Activated T-helper 2 cell treated with anti-CD3 and anti-CD28 coated beads, Interferon-gamma antibody, Interleukin-2, Interleukin-4, amounts not matched to agents 10 μg/mL and 5 μg/mL and 100 μg/mL, durations not matched to agents 14 hours and 24 hours and 36 hours (primary cell): ENCODE data around the gene ANO1. TPM values are rescaled to one million over a fixed set of nuclear protein-coding genes. Genes with fewer than 3 reads are reported as not detected.

Experiments used
- DNase-seq: peaks from one replicate; pipeline ENCODE4 v3.0.0; 2021; ENCODE audit warnings: low spot score
- H3K27ac Mint-ChIP-seq: one replicate; pipeline ENCODE4 v1.8.0; 2021; ENCODE audit warnings: mixed read lengths
- H3K27me3 Mint-ChIP-seq: one replicate; pipeline ENCODE4 v1.8.0; 2021; ENCODE audit warnings: low read depth, mixed read lengths
- H3K36me3 Mint-ChIP-seq: one replicate; pipeline ENCODE4 v1.8.0; 2021; ENCODE audit warnings: low read depth, mixed read lengths
- H3K4me1 Mint-ChIP-seq: one replicate; pipeline ENCODE4 v1.8.0; 2021; ENCODE audit warnings: low read depth, mixed read lengths
- H3K4me3 Mint-ChIP-seq: one replicate; pipeline ENCODE4 v1.8.0; 2021; ENCODE audit warnings: low read depth, mild to moderate bottlenecking, moderate library complexity, mixed read lengths
- H3K9me3 Mint-ChIP-seq: one replicate; pipeline ENCODE4 v1.8.0; 2021; ENCODE audit warnings: mixed read lengths
- intact Hi-C: fragments of 100-400 bp; cut with micrococcal nuclease; formaldehyde crosslinking; loops from one replicate; pipeline ENCODE4 v1.15.1; 2023
- total RNA-seq: library from RNA; stranded (reverse); gene quantifications from 2 replicates; pipeline ENCODE4 v1.2.3, GENCODE V29; 2022

Gene ANO1
- total RNA-seq, 1 donor from 2014 or later = not detected

- no peaks in the 10 kb centered on the region for H3K4me1 Mint-ChIP-seq
- H3K27me3 Mint-ChIP-seq = peaks cover 6% of the 10 kb centered on the region
- H3K36me3 Mint-ChIP-seq = no peaks in the 10 kb centered on the region
- H3K27ac Mint-ChIP-seq = no peak overlapping the region
- DNase-seq = no peak
- intact Hi-C loops = no loop called here
- H3K4me3 Mint-ChIP-seq = no peak overlapping the region
- H3K9me3 Mint-ChIP-seq = peaks cover 10% of the 10 kb centered on the region
Observed at GRCh38 chr11:70060611-70061293, 17.4 kb upstream of the ANO1 start.

- Mint-ChIP-seq H3K36me3 (no peaks in the 10 kb centered on the region), H3K9me3 (peaks cover 10% of the 10 kb centered on the region), H3K27me3 (peaks cover 6% of the 10 kb centered on the region), H3K27ac (no peak overlapping the region), H3K4me1 (no peaks in the 10 kb centered on the region), H3K4me3 (no peak overlapping the region)
- intact Hi-C loops = no loop called here
- no peak for DNase-seq
Observed at GRCh38 chr11:70061734-70062133, 16.4 kb upstream of the ANO1 start.

- H3K27me3 Mint-ChIP-seq = peaks cover 3% of the 10 kb centered on the region
- H3K4me3 Mint-ChIP-seq = no peak overlapping the region
- H3K27ac Mint-ChIP-seq = no peak overlapping the region
- H3K36me3 Mint-ChIP-seq = no peaks in the 10 kb centered on the region
- no peaks in the 10 kb centered on the region for H3K4me1 Mint-ChIP-seq
- intact Hi-C loops = no loop called here
- no peaks in the 10 kb centered on the region for H3K9me3 Mint-ChIP-seq
- DNase-seq = no peak
Observed at GRCh38 chr11:70063121-70063520, 15.0 kb upstream of the ANO1 start.

- intact Hi-C loops = no loop called here
- H3K36me3 Mint-ChIP-seq = no peaks in the 10 kb centered on the region
- no peak for DNase-seq
- H3K9me3 Mint-ChIP-seq = no peaks in the 10 kb centered on the region
- H3K27ac Mint-ChIP-seq = no peak overlapping the region
- H3K4me1 Mint-ChIP-seq = no peaks in the 10 kb centered on the region
- peaks cover 7% of the 10 kb centered on the region for H3K27me3 Mint-ChIP-seq
- H3K4me3 Mint-ChIP-seq = no peak overlapping the region
Observed at GRCh38 chr11:70063555-70063954, 14.6 kb upstream of the ANO1 start.

GRCh38 chr11:70064008-70064725 lies 13.9 kb upstream of the ANO1 start:
- no peaks in the 10 kb centered on the region for H3K9me3 Mint-ChIP-seq
- no peaks in the 10 kb centered on the region for H3K4me1 Mint-ChIP-seq
- peaks cover 9% of the 10 kb centered on the region for H3K27me3 Mint-ChIP-seq
- H3K36me3 Mint-ChIP-seq = no peaks in the 10 kb centered on the region
- intact Hi-C loops = no loop called here
- H3K4me3 Mint-ChIP-seq = no peak overlapping the region
- no peak for DNase-seq
- H3K27ac Mint-ChIP-seq = no peak overlapping the region

- peaks cover 14% of the 10 kb centered on the region for H3K27me3 Mint-ChIP-seq
- no peaks in the 10 kb centered on the region for H3K9me3 Mint-ChIP-seq
- H3K4me3 Mint-ChIP-seq = no peak overlapping the region
- H3K27ac Mint-ChIP-seq = no peak overlapping the region
- DNase-seq = no peak
- intact Hi-C loops = no loop called here
- H3K36me3 Mint-ChIP-seq = no peaks in the 10 kb centered on the region
- no peaks in the 10 kb centered on the region for H3K4me1 Mint-ChIP-seq
Observed at GRCh38 chr11:70064726-70065317, 13.3 kb upstream of the ANO1 start.

GRCh38 chr11:70065318-70066135 lies 12.6 kb upstream of the ANO1 start:
- no peak overlapping the region for H3K4me3 Mint-ChIP-seq
- peaks cover 18% of the 10 kb centered on the region for H3K27me3 Mint-ChIP-seq
- intact Hi-C loops = no loop called here
- H3K4me1 Mint-ChIP-seq = no peaks in the 10 kb centered on the region
- no peak for DNase-seq
- H3K27ac Mint-ChIP-seq = no peak overlapping the region
- no peaks in the 10 kb centered on the region for H3K36me3 Mint-ChIP-seq
- no peaks in the 10 kb centered on the region for H3K9me3 Mint-ChIP-seq

- H3K27me3 Mint-ChIP-seq = peaks cover 21% of the 10 kb centered on the region
- no peak overlapping the region for H3K27ac Mint-ChIP-seq
- DNase-seq = no peak
- intact Hi-C loops = no loop called here
- H3K4me3 Mint-ChIP-seq = no peak overlapping the region
- no peaks in the 10 kb centered on the region for H3K9me3 Mint-ChIP-seq
- H3K36me3 Mint-ChIP-seq = no peaks in the 10 kb centered on the region
- H3K4me1 Mint-ChIP-seq = no peaks in the 10 kb centered on the region
Observed at GRCh38 chr11:70066136-70066520, 12.0 kb upstream of the ANO1 start.

GRCh38 chr11:70066628-70067027 lies 11.5 kb upstream of the ANO1 start:
- Mint-ChIP-seq H3K27me3 (peaks cover 21% of the 10 kb centered on the region), H3K4me3 (no peak overlapping the region), H3K9me3 (no peaks in the 10 kb centered on the region), H3K4me1 (no peaks in the 10 kb centered on the region), H3K36me3 (no peaks in the 10 kb centered on the region), H3K27ac (no peak overlapping the region)
- intact Hi-C loops = no loop called here
- no peak for DNase-seq

- no peaks in the 10 kb centered on the region for H3K4me1 Mint-ChIP-seq
- H3K27me3 Mint-ChIP-seq = peaks cover 26% of the 10 kb centered on the region
- H3K27ac Mint-ChIP-seq = no peak overlapping the region
- no peak overlapping the region for H3K4me3 Mint-ChIP-seq
- intact Hi-C loops = no loop called here
- H3K9me3 Mint-ChIP-seq = no peaks in the 10 kb centered on the region
- no peak for DNase-seq
- no peaks in the 10 kb centered on the region for H3K36me3 Mint-ChIP-seq
Observed at GRCh38 chr11:70067036-70067435, 11.1 kb upstream of the ANO1 start.

GRCh38 chr11:70067591-70068341 lies 10.4 kb upstream of the ANO1 start:
- H3K27ac Mint-ChIP-seq = no peak overlapping the region
- intact Hi-C loops = no loop called here
- no peak for DNase-seq

GRCh38 chr11:70068345-70068744 lies 9.8 kb upstream of the ANO1 start:
- Mint-ChIP-seq H3K9me3 (no peaks in the 10 kb centered on the region), H3K4me3 (no peak overlapping the region), H3K27ac (no peak overlapping the region), H3K27me3 (peaks cover 39% of the 10 kb centered on the region), H3K36me3 (no peaks in the 10 kb centered on the region), H3K4me1 (peaks cover 1% of the 10 kb centered on the region)
- DNase-seq = no peak
- intact Hi-C loops = no loop called here

More at GRCh38 chr11:70067591-70068341, 10.4 kb upstream of the ANO1 start:
- no peak overlapping the region for H3K4me3 Mint-ChIP-seq
- no peaks in the 10 kb centered on the region for H3K4me1 Mint-ChIP-seq
- H3K36me3 Mint-ChIP-seq = no peaks in the 10 kb centered on the region
- no peaks in the 10 kb centered on the region for H3K9me3 Mint-ChIP-seq
- H3K27me3 Mint-ChIP-seq = peaks cover 33% of the 10 kb centered on the region
